Endothelial cell of umbilical vein (primary cell): ENCODE data around the gene PPP1R9A. TPM values are rescaled to one million over a fixed set of nuclear protein-coding genes. Genes with fewer than 3 reads are reported as not detected.

Source experiments
- BruUV-seq: library from RNA; stranded (reverse); fragments of 400-500 nt; replicated peaks from 2 replicates; lab custom pipeline; 2021; lab: Mats Ljungman, UMichigan
- CTCF ChIA-PET: fragments of 300-600, 350-600 bp; sonication (Branson Sonifier 250); formaldehyde crosslinking; loops from one replicate; lab custom pipeline; 2021; ENCODE audit warnings: antibody characterized with exemption, inconsistent platforms; lab: Charles Lee
- POLR2A ChIA-PET: fragments of 300-600, 350-600 bp; sonication (Branson Sonifier 250); formaldehyde crosslinking; loops from one replicate; lab custom pipeline; 2021; ENCODE audit warnings: antibody characterized with exemption, inconsistent platforms; lab: Charles Lee
- DNase-seq: peaks from one replicate; pipeline ENCODE4 v3.0.0-alpha.2; 2011; ENCODE audit warnings: low read depth, low spot score
- FAIRE-seq: peaks from 2 replicates; lab custom pipeline; 2011; peaks lifted over from hg19 to GRCh38; lab: Jason Lieb, UNC
- H2AFZ ChIP-seq: 2 replicates; pipeline ENCODE4 v1.6.0; 2012; ENCODE audit warnings: low read depth, low read length, control low read depth, inconsistent platforms
- H3K27ac ChIP-seq: 2 replicates; pipeline ENCODE4 v1.5.1; 2011; ENCODE audit warnings: low read depth, mild to moderate bottlenecking, control low read depth, low read length, moderate library complexity; ENCODE audit not compliant: insufficient read depth
- H3K27me3 ChIP-seq, 2 experiments: 2 replicates each; pipeline versions ENCODE4 v1.6.0 to v1.6.1; 2011; ENCODE audit warnings: low read length in 2 of 2, mixed read lengths in 1 of 2; ENCODE audit not compliant: control insufficient read depth in 2 of 2, insufficient read depth in 2 of 2
- H3K36me3 ChIP-seq, 2 experiments: 2 replicates in 1 of 2; 3 replicates in 1 of 2; pipeline ENCODE4 v1.5.1; 2011; ENCODE audit warnings: low read length in 2 of 2, mild to moderate bottlenecking in 1 of 2, moderate library complexity in 1 of 2; ENCODE audit not compliant: control insufficient read depth in 2 of 2, insufficient read depth in 2 of 2; ENCODE audit errors: extremely low read depth in 1 of 2
- H3K4me1 ChIP-seq: 3 replicates; pipeline ENCODE4 v1.5.1; 2011; ENCODE audit warnings: mild to moderate bottlenecking, low read length; ENCODE audit not compliant: control insufficient read depth, insufficient read depth; ENCODE audit errors: extremely low read depth
- H3K4me2 ChIP-seq: 2 replicates; pipeline ENCODE4 v1.6.1; 2011; ENCODE audit warnings: low read length, control low read depth, mixed read lengths; ENCODE audit not compliant: insufficient read depth
- H3K4me3 ChIP-seq, 3 experiments: fragments of 200-600 bp in 1 of 3; sonication (generic), shearing (Covaris generic) in 1 of 3; replicated peaks in 1 of 3; 2 replicates each; pipeline ENCODE4 v1.5.1; 2011 to 2016; ENCODE audit warnings: control low read depth in 3 of 3, low read length in 3 of 3, mild to moderate bottlenecking in 2 of 3, inconsistent platforms in 1 of 3, low read depth in 1 of 3, moderate library complexity in 1 of 3; ENCODE audit not compliant: insufficient read depth in 1 of 3
- H3K79me2 ChIP-seq: 2 replicates; pipeline ENCODE4 v1.6.0; 2012; ENCODE audit warnings: low read length, inconsistent platforms; ENCODE audit not compliant: control insufficient read depth, insufficient read depth
- H3K9ac ChIP-seq: replicated peaks from 2 replicates; pipeline ENCODE3; 2011; ENCODE audit warnings: low read length, control low read depth; ENCODE audit not compliant: insufficient read depth; ENCODE audit errors: extremely low read depth
- H3K9me1 ChIP-seq: replicated peaks from 3 replicates; pipeline ENCODE4 v1.6.0; 2011; ENCODE audit warnings: mild to moderate bottlenecking, low read length; ENCODE audit not compliant: control insufficient read depth, insufficient read depth; ENCODE audit errors: extremely low read depth
- H3K9me3 ChIP-seq: replicated peaks from 2 replicates; pipeline ENCODE4 v1.5.1; 2012; ENCODE audit warnings: low read length, inconsistent platforms; ENCODE audit not compliant: control insufficient read depth, insufficient read depth
- H4K20me1 ChIP-seq: replicated peaks from 2 replicates; pipeline ENCODE3; 2011; ENCODE audit warnings: mild to moderate bottlenecking, low read length; ENCODE audit not compliant: control insufficient read depth, insufficient read depth; ENCODE audit errors: extremely low read depth
- EZH2 ChIP-seq: IDR thresholded peaks from 2 replicates; pipeline ENCODE4 v1.6.1; 2012; ENCODE audit warnings: borderline replicate concordance, low read depth, mild to moderate bottlenecking, moderate library complexity, low read length, inconsistent platforms; ENCODE audit not compliant: severe bottlenecking
- FOS ChIP-seq: IDR thresholded peaks from 2 replicates; pipeline ENCODE4 v1.6.1; 2011; ENCODE audit warnings: mild to moderate bottlenecking, low read length, moderate library complexity, borderline replicate concordance; ENCODE audit not compliant: insufficient read depth
- GATA2 ChIP-seq: IDR thresholded peaks from 2 replicates; pipeline ENCODE4 v1.7.0; 2011; ENCODE audit warnings: low read depth, mild to moderate bottlenecking, moderate library complexity, mixed read lengths, low read length; ENCODE audit not compliant: insufficient read length, insufficient read depth
- JUN ChIP-seq: IDR thresholded peaks from 2 replicates; pipeline ENCODE4 v1.6.1; 2011; ENCODE audit warnings: borderline replicate concordance, low read depth; ENCODE audit not compliant: insufficient read length, insufficient read depth
- MYC ChIP-seq: IDR thresholded peaks from one replicate; pipeline ENCODE4 v1.6.1; 2011; ENCODE audit warnings: mild to moderate bottlenecking, low read depth, low read length
- POLR2A ChIP-seq: IDR thresholded peaks from 2 replicates; pipeline ENCODE4 v1.6.1; 2012; ENCODE audit warnings: low read depth, mild to moderate bottlenecking, control low read depth, low read length
- POLR2AphosphoS5 ChIP-seq: IDR thresholded peaks from 2 replicates; pipeline ENCODE4 v1.6.1; 2012; ENCODE audit warnings: low read depth, mild to moderate bottlenecking, control low read depth, low read length, moderate library complexity; ENCODE audit not compliant: insufficient read depth
- dilution Hi-C: fragments of 300-500 bp; cut with MboI; formaldehyde crosslinking; loops from one replicate; pipeline ENCODE4 v1.15.0; 2019; ENCODE audit warnings: low sequenced_read_pairs; ENCODE audit not compliant: extremely low pct_ligation_motif_present
- intact Hi-C: fragments of 100-400 bp; cut with micrococcal nuclease; formaldehyde crosslinking; loops from one replicate; pipeline ENCODE4 v1.10.0; 2022
- polyA plus RNA-seq, 4 experiments: library from polyadenylated mRNA; depleted of rRNA in 3 of 4; stranded (reverse) in 3 of 4; unstranded in 1 of 4; fragments of >200 nt; gene quantifications; 2 replicates each; pipeline versions ENCODE4 v1.2.1 to v1.2.3, GENCODE V29; 2011 to 2012; ENCODE audit warnings: missing spikeins in 1 of 4
- total RNA-seq: library from RNA; stranded (reverse); gene quantifications from 2 replicates; pipeline ENCODE4 v1.2.3, GENCODE V29; 2021
- TF ChIP-seq, protein P1 (sequence below): IDR thresholded peaks from 2 replicates; pipeline ENCODE4 v1.6.1; 2011; ENCODE audit not compliant: insufficient read depth, insufficient read length
- TF ChIP-seq, protein P2 (sequence below), 2 donors: IDR thresholded peaks; 1 replicate in 1 of 2; 2 replicates in 1 of 2; pipeline ENCODE4 v1.5.1; 2011; ENCODE audit warnings: low read length in 2 of 2, mild to moderate bottlenecking in 2 of 2, moderate library complexity in 2 of 2, control low read depth in 1 of 2, inconsistent platforms in 1 of 2, low read depth in 1 of 2; ENCODE audit not compliant: insufficient read depth in 1 of 2; ENCODE audit errors: extremely low read depth in 1 of 2

PPP1R9A gene
- total and polyA plus RNA-seq, 2 donors (not counting 3 experiments of a cell fraction or from before 2014, with no cell fraction given), result 0.50 to 3.0 TPM

DNA sequence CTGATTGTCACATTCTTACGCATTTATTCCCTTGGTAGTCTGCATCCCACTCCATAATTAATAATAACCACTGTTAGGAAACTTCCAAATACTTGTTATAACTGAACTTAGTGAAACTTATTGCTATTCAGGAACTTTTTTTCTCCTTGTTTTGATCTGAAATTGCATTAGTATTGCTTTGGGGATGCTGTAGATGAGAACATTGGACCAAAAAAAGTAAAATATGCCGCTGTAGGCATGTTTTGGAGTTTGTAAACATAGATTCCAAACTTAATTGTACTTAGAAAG is 1.7 kb downstream of the PPP1R9A start:
- Histone ChIP-seq H3K4me3 (no peak overlapping the region), H3K9ac (no peak overlapping the region), H2AFZ (no peak overlapping the region), H3K9me3 (no peaks in the 10 kb centered on the region), H3K79me2 (no peaks in the 10 kb centered on the region), H4K20me1 (no peaks in the 10 kb centered on the region), H3K36me3 (no peaks in the 10 kb centered on the region), H3K4me2 (no peak overlapping the region), H3K9me1 (no peaks in the 10 kb centered on the region), H3K27ac (no peak overlapping the region), H3K4me1 (peaks cover 3% of the 10 kb centered on the region), H3K27me3 (peaks cover 15 to 18% of the 10 kb centered on the region in 2 experiments)
- DNase-seq (no peak), FAIRE-seq (no peak)
- ChIA-PET POLR2A (no interaction called here), CTCF (interaction anchor here (1.5 kb wide), 1 partner anchor 17 kb away, joined by 5 read pairs; no protein-coding TSS in a partner anchor)
- intact Hi-C loops (loop anchor here (5.0 to 10.0 kb wide), 3 partner anchors 252 to 614 kb away; partner anchors contain the start of gene SGCE), dilution Hi-C loops (no loop called here)
- BruUV-seq, result no TSS peak
- TF ChIP-seq JUN, result no peak
- TF ChIP-seq EZH2, result no peak
- no peak for TF ChIP-seq POLR2A
- no peak for TF ChIP-seq FOS
- TF ChIP-seq MYC, result no peak
- TF ChIP-seq GATA2, result no peak
- TF ChIP-seq POLR2AphosphoS5, result no peak
- TF ChIP-seq, protein P1, sequence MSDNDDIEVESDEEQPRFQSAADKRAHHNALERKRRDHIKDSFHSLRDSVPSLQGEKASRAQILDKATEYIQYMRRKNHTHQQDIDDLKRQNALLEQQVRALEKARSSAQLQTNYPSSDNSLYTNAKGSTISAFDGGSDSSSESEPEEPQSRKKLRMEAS, result no peak

DNA sequence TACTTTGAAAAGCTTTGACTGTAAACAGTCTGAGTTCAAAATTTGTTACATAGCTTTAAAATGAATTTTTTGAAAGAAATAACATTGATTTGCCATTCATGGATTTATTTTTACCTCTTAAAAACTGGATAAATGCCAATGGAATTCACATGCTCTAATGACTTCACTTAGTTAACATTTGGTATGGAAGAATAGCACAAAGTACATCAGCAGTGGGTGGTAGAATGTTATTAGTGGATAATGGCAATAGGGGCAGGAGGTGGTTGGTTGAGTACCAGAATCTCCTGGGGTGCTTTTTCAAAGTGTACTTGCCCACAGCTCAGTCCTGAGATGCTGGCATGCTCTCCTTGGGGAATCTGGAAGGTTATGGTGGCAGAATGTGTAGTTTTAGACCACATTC is 4.7 kb downstream of the PPP1R9A start:
- Histone ChIP-seq H3K36me3 (no peaks in the 10 kb centered on the region), H3K27ac (no peak overlapping the region), H3K4me1 (peaks cover 3% of the 10 kb centered on the region), H3K4me3 (no peak overlapping the region), H3K9ac (no peak overlapping the region), H2AFZ (no peak overlapping the region), H3K79me2 (no peaks in the 10 kb centered on the region), H3K9me3 (no peaks in the 10 kb centered on the region), H3K9me1 (no peaks in the 10 kb centered on the region), H3K4me2 (no peak overlapping the region), H3K27me3 (peaks cover 15 to 18% of the 10 kb centered on the region in 2 experiments), H4K20me1 (no peaks in the 10 kb centered on the region)
- intact Hi-C loops (no loop called here), dilution Hi-C loops (no loop called here)
- CTCF ChIA-PET, result interaction anchor here (1.1 kb wide), 1 partner anchor 10 kb away, joined by 3 read pairs; no protein-coding TSS in a partner anchor
- BruUV-seq, result no TSS peak
- FAIRE-seq, result no peak
- no peak for DNase-seq
- TF ChIP-seq POLR2AphosphoS5 (no peak), EZH2 (no peak), GATA2 (no peak), POLR2A (no peak), MYC (no peak), JUN (no peak)
- TF ChIP-seq, protein P1, result no peak
- TF ChIP-seq, protein P2, sequence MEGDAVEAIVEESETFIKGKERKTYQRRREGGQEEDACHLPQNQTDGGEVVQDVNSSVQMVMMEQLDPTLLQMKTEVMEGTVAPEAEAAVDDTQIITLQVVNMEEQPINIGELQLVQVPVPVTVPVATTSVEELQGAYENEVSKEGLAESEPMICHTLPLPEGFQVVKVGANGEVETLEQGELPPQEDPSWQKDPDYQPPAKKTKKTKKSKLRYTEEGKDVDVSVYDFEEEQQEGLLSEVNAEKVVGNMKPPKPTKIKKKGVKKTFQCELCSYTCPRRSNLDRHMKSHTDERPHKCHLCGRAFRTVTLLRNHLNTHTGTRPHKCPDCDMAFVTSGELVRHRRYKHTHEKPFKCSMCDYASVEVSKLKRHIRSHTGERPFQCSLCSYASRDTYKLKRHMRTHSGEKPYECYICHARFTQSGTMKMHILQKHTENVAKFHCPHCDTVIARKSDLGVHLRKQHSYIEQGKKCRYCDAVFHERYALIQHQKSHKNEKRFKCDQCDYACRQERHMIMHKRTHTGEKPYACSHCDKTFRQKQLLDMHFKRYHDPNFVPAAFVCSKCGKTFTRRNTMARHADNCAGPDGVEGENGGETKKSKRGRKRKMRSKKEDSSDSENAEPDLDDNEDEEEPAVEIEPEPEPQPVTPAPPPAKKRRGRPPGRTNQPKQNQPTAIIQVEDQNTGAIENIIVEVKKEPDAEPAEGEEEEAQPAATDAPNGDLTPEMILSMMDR (IDR thresholded peaks at IDR 0.05; ENCODE audit: extremely low read depth in 1 of 2, insufficient read depth in 1 of 2, low read depth in 1 of 2, low read length in 2 of 2), result no peak
- POLR2A ChIA-PET, result no interaction called here
